ENCODE measurements around the gene GALNT13.

GALNT13 gene

GRCh38 chr2:154480521-154480920 is 608.8 kb downstream of the GALNT13 start:
- no peak for DNase-seq (ENCODE audit: low spot score)

GRCh38 chr2:154481336-154481735 is 609.6 kb downstream of the GALNT13 start:
- DNase-seq (ENCODE audit: low spot score) = no peak

- no peak for DNase-seq (ENCODE audit: low spot score)
Observed at GRCh38 chr2:154484338-154485099, 612.8 kb downstream of the GALNT13 start.

- no peak for DNase-seq (ENCODE audit: low spot score)
Observed at GRCh38 chr2:154488801-154489200, 617.1 kb downstream of the GALNT13 start.

- no peak for DNase-seq (ENCODE audit: low spot score)
Observed at GRCh38 chr2:154489266-154489858, 617.6 kb downstream of the GALNT13 start.

GRCh38 chr2:154490530-154490929 is 618.8 kb downstream of the GALNT13 start:
- no peak for DNase-seq (ENCODE audit: low spot score)

GRCh38 chr2:154495455-154495868 is 623.7 kb downstream of the GALNT13 start:
- no peak for DNase-seq (ENCODE audit: low spot score)

GRCh38 chr2:154497019-154497418 is 625.3 kb downstream of the GALNT13 start:
- DNase-seq (ENCODE audit: low spot score) = no peak
